HCT116 (cell line): ENCODE results near the gene NUDT16L1. TPM values are rescaled to one million over a fixed set of nuclear protein-coding genes. Genes with fewer than 3 reads are reported as not detected.

Experiments used
- ATAC-seq: fragments of 200-7000 bp; cut with Tn5 transposase; 2 replicates; pipeline ENCODE4 v1.9.1; 2020; ENCODE audit warnings: mild to moderate bottlenecking, moderate library complexity
- BruUV-seq: library from RNA; stranded (reverse); fragments of 400-500 nt; replicated peaks from 2 replicates; lab custom pipeline; 2021; lab: Mats Ljungman, UMichigan
- CTCF ChIA-PET: fragments of 300-600 bp; sonication (Branson Sonifier 250); formaldehyde crosslinking; loops from one replicate; lab custom pipeline; 2021; ENCODE audit warnings: antibody characterized with exemption; lab: Charles Lee
- POLR2A ChIA-PET: fragments of 300-600, 350-600 bp; sonication (Branson Sonifier 250); formaldehyde crosslinking; loops from one replicate; lab custom pipeline; 2021; ENCODE audit warnings: antibody characterized with exemption; lab: Charles Lee
- RAD21 ChIA-PET, 2 experiments: fragments of 300-600 bp; sonication (Branson Sonifier 250); formaldehyde crosslinking; loops; one replicate each; lab custom pipeline; 2023; ENCODE audit warnings: low total read pairs in 2 of 2; ENCODE audit not compliant: uncharacterized antibody in 2 of 2, unreplicated experiment in 2 of 2, low non-redundant PET in 1 of 2; lab: Charles Lee
- DNase-seq: peaks from one replicate; pipeline ENCODE4 v3.0.0-alpha.2; 2010; ENCODE audit warnings: low read depth, low spot score
- H2AFZ ChIP-seq: fragments of 200-600 bp; shearing (Covaris generic), sonication (generic); 2 replicates; pipeline ENCODE4 v1.6.1; 2017; ENCODE audit warnings: low read depth, mixed run types, mixed read lengths, antibody characterized with exemption, low read length; ENCODE audit not compliant: poor library complexity, severe bottlenecking
- H3K27ac ChIP-seq: 2 replicates; pipeline ENCODE4 v1.5.1; 2012; ENCODE audit warnings: low read depth, low read length
- H3K27me3 ChIP-seq: fragments of 200-600 bp; sonication (generic); 2 replicates; pipeline ENCODE4 v1.6.1; 2016; ENCODE audit warnings: mixed run types, low read length, mixed read lengths; ENCODE audit not compliant: insufficient read depth
- H3K36me3 ChIP-seq, 2 experiments: fragments of 200-500 bp in 1 of 2; fragments of 200-600 bp in 1 of 2; sonication (Bioruptor generic) in 1 of 2; sonication (generic) in 1 of 2; 2 replicates each; pipeline versions ENCODE4 v1.5.1 to v1.6.1; 2014 to 2016; ENCODE audit warnings: low read length in 2 of 2, inconsistent platforms in 1 of 2, mixed read lengths in 1 of 2, mixed run types in 1 of 2; ENCODE audit not compliant: insufficient read depth in 2 of 2, control insufficient read depth in 1 of 2
- H3K4me1 ChIP-seq, 2 experiments: fragments of 200-600 bp in 1 of 2; sonication (generic) in 1 of 2; 2 replicates each; pipeline versions ENCODE4 v1.5.1 to v1.6.1; 2012 to 2017; ENCODE audit warnings: low read length in 2 of 2, inconsistent platforms in 1 of 2, mild to moderate bottlenecking in 1 of 2, mixed read lengths in 1 of 2, mixed run types in 1 of 2, moderate library complexity in 1 of 2; ENCODE audit not compliant: insufficient read depth in 2 of 2, control insufficient read depth in 1 of 2
- H3K4me2 ChIP-seq: fragments of 200-600 bp; sonication (generic); 2 replicates; pipeline ENCODE4 v1.6.1; 2017; ENCODE audit warnings: mixed run types, low read length, mixed read lengths
- H3K4me3 ChIP-seq, 2 experiments: fragments of 200-600 bp in 1 of 2; sonication (generic) in 1 of 2; replicated peaks in 1 of 2; 2 replicates each; pipeline ENCODE4 v1.5.1; 2011 to 2016; ENCODE audit warnings: low read length in 2 of 2, control low read depth in 1 of 2, low read depth in 1 of 2, mild to moderate bottlenecking in 1 of 2, mixed read lengths in 1 of 2, mixed run types in 1 of 2
- H3K79me2 ChIP-seq: fragments of 200-600 bp; sonication (generic); 2 replicates; pipeline ENCODE4 v1.6.1; 2017; ENCODE audit warnings: mild to moderate bottlenecking, mixed run types, low read length, moderate library complexity, mixed read lengths; ENCODE audit not compliant: insufficient read depth
- H3K9ac ChIP-seq: fragments of 200-600 bp; sonication (generic); 2 replicates; pipeline ENCODE4 v1.6.1; 2016; ENCODE audit warnings: low read length, mixed read lengths
- H3K9me2 ChIP-seq: fragments of 200-600 bp; sonication (generic), shearing (Covaris generic); 2 replicates; pipeline ENCODE4 v1.6.1; 2017; ENCODE audit warnings: mixed run types, mild to moderate bottlenecking, moderate library complexity; ENCODE audit not compliant: insufficient read depth
- H3K9me3 ChIP-seq, 2 experiments: fragments of 200-500 bp in 1 of 2; fragments of 200-600 bp in 1 of 2; sonication (Bioruptor generic) in 1 of 2; sonication (generic) in 1 of 2; 2 replicates each; pipeline ENCODE4 v1.6.1; 2014 to 2017; ENCODE audit warnings: low read length in 2 of 2, mixed read lengths in 2 of 2, inconsistent platforms in 1 of 2, low read depth in 1 of 2, mild to moderate bottlenecking in 1 of 2, mixed run types in 1 of 2, moderate library complexity in 1 of 2; ENCODE audit not compliant: control insufficient read depth in 1 of 2, insufficient read depth in 1 of 2
- H4K20me1 ChIP-seq: fragments of 200-600 bp; sonication (generic), shearing (Covaris generic); 2 replicates; pipeline ENCODE4 v1.6.1; 2017; ENCODE audit warnings: mixed run types, mild to moderate bottlenecking, moderate library complexity; ENCODE audit not compliant: insufficient read depth
- CBX3 ChIP-seq: IDR thresholded peaks from 2 replicates; pipeline ENCODE4 v1.6.1; 2012; ENCODE audit warnings: low read depth
- CEBPB ChIP-seq: IDR thresholded peaks from 2 replicates; pipeline ENCODE4 v1.6.1; 2012; ENCODE audit warnings: low read depth
- ELF1 ChIP-seq: IDR thresholded peaks from 2 replicates; pipeline ENCODE4 v1.6.1; 2012; ENCODE audit warnings: low read depth, borderline replicate concordance
- FOSL1 ChIP-seq: IDR thresholded peaks from 2 replicates; pipeline ENCODE4 v1.6.1; 2012; ENCODE audit warnings: low read depth
- POLR2A ChIP-seq: IDR thresholded peaks from 2 replicates; pipeline ENCODE4 v1.7.0; 2011; ENCODE audit warnings: borderline replicate concordance; ENCODE audit not compliant: insufficient read depth, insufficient read length; ENCODE audit errors: extremely low read depth
- SIN3A ChIP-seq: IDR thresholded peaks from 2 replicates; pipeline ENCODE4 v1.6.1; 2012; ENCODE audit warnings: low read depth
- SP1 ChIP-seq: IDR thresholded peaks from 2 replicates; pipeline ENCODE4 v1.6.1; 2012; ENCODE audit warnings: low read depth
- YY1 ChIP-seq: IDR thresholded peaks from 2 replicates; pipeline ENCODE4 v1.6.1; 2011; ENCODE audit warnings: low read length, low read depth, moderate library complexity, mild to moderate bottlenecking; ENCODE audit not compliant: insufficient replicate concordance; ENCODE audit errors: extremely low read depth
- intact Hi-C: fragments of 100-400 bp; cut with micrococcal nuclease; formaldehyde crosslinking; loops from 2 replicates; pipeline ENCODE4 v1.10.0; 2022
- total RNA-seq: library from RNA; stranded (reverse); gene quantifications from one replicate; pipeline ENCODE4 v1.2.1, GENCODE V29; 2021; ENCODE audit not compliant: unreplicated experiment
- TF ChIP-seq, protein P1 (sequence below), 3 experiments: fragments of 200-600 bp in 1 of 3; sonication (generic) in 1 of 3; IDR thresholded peaks in 2 of 3; conservative IDR thresholded peaks in 1 of 3; 2 replicates each; pipeline ENCODE4 v1.5.1; 2012 to 2017; ENCODE audit warnings: low read depth in 2 of 3, low read length in 2 of 3, antibody characterized with exemption in 1 of 3, borderline replicate concordance in 1 of 3, control low read depth in 1 of 3, mild to moderate bottlenecking in 1 of 3, mixed read lengths in 1 of 3, mixed run types in 1 of 3, moderate library complexity in 1 of 3; ENCODE audit not compliant: insufficient read depth in 1 of 3
- TF ChIP-seq, protein P2 (sequence below): IDR thresholded peaks from 2 replicates; pipeline ENCODE4 v1.6.1; 2012
- TF ChIP-seq, protein P3 (sequence below): IDR thresholded peaks from 2 replicates; pipeline ENCODE4 v1.6.1; 2012

The NUDT16L1 gene
- total RNA-seq, 1 experiment from 2014 or later, result 23.4 TPM

DNA sequence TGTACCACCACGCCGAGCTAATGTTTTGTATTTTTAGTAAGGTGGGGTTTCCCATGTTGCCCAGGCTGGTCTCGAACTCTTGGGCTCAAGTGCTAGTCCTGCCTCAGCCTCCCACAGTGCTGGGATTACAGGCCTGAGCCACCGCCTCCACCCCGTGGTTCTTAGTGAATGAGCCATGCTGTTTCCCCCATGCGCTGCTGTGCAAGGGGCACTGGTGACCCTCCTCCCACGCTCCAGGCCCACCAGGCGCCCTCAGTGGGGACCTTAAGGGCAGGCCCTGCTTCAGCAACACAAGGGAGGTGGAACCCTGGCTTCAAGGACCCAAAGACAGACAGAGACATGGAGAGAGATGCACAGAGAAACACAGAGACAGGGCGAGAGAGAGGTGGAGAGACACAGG lies 15.4 kb upstream of the NUDT16L1 start (continued):
- TF ChIP-seq, protein P1, sequence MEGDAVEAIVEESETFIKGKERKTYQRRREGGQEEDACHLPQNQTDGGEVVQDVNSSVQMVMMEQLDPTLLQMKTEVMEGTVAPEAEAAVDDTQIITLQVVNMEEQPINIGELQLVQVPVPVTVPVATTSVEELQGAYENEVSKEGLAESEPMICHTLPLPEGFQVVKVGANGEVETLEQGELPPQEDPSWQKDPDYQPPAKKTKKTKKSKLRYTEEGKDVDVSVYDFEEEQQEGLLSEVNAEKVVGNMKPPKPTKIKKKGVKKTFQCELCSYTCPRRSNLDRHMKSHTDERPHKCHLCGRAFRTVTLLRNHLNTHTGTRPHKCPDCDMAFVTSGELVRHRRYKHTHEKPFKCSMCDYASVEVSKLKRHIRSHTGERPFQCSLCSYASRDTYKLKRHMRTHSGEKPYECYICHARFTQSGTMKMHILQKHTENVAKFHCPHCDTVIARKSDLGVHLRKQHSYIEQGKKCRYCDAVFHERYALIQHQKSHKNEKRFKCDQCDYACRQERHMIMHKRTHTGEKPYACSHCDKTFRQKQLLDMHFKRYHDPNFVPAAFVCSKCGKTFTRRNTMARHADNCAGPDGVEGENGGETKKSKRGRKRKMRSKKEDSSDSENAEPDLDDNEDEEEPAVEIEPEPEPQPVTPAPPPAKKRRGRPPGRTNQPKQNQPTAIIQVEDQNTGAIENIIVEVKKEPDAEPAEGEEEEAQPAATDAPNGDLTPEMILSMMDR (IDR thresholded peaks at IDR 0.05 in 2 of 3, conservative IDR thresholded peaks at IDR 0.05 in 1 of 3; ENCODE audit: borderline replicate concordance in 1 of 3, insufficient read depth in 1 of 3, low read depth in 2 of 3, low read length in 2 of 3), result no peak
- TF ChIP-seq SIN3A (no peak), FOSL1 (no peak), ELF1 (no peak), CEBPB (no peak), YY1 (no peak), CBX3 (no peak), SP1 (no peak)
- TF ChIP-seq, protein P2, sequence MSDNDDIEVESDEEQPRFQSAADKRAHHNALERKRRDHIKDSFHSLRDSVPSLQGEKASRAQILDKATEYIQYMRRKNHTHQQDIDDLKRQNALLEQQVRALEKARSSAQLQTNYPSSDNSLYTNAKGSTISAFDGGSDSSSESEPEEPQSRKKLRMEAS, result no peak
- TF ChIP-seq, protein P3, sequence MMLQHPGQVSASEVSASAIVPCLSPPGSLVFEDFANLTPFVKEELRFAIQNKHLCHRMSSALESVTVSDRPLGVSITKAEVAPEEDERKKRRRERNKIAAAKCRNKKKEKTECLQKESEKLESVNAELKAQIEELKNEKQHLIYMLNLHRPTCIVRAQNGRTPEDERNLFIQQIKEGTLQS, result no peak

- Histone ChIP-seq H3K4me2 (no peak overlapping the region), H3K4me1 (no peaks in the 10 kb centered on the region), H3K79me2 (no peaks in the 10 kb centered on the region), H4K20me1 (no peaks in the 10 kb centered on the region), H3K27ac (no peak overlapping the region), H2AFZ (no peak overlapping the region), H3K27me3 (no peaks in the 10 kb centered on the region), H3K9me2 (no peaks in the 10 kb centered on the region), H3K9me3 (no peaks in the 10 kb centered on the region), H3K4me3 (no peak overlapping the region), H3K9ac (no peak overlapping the region)
- no peak for DNase-seq
- RAD21 ChIA-PET, result no interaction called here
- CTCF ChIA-PET, result no interaction called here
- no TSS peak for BruUV-seq
- intact Hi-C loops, result no loop called here
- TF ChIP-seq POLR2A, result no peak
- TF ChIP-seq, all 23 proteins: peak for 0
- no peak for ATAC-seq
- POLR2A ChIA-PET, result no interaction called here
- H3K36me3 ChIP-seq, result peaks cover 0 to 3% of the 10 kb centered on the region in 2 experiments; a peak in 1 of 4 replicates
Measured at GRCh38 chr16:4678596-4678995, 14.8 kb upstream of the NUDT16L1 start.
